H1 (cell line): ENCODE data around the gene STAT3. TPM values are rescaled to one million over a fixed set of nuclear protein-coding genes. Genes with fewer than 3 reads are reported as not detected.

Experiments used
- CTCF ChIA-PET: fragments of 300-600 bp; sonication (Branson Sonifier 250); formaldehyde crosslinking; loops from one replicate; lab custom pipeline; 2021; ENCODE audit not compliant: partially characterized antibody; lab: Charles Lee
- POLR2A ChIA-PET: fragments of 300-600 bp; sonication (Branson Sonifier 250); formaldehyde crosslinking; loops from one replicate; lab custom pipeline; 2021; ENCODE audit warnings: inconsistent platforms; ENCODE audit not compliant: partially characterized antibody; lab: Charles Lee
- DNase-seq, 2 experiments: peaks; one replicate each; pipeline versions ENCODE4 v3.0.0 to v3.0.0-alpha.2; 2010 to 2022; ENCODE audit warnings: low spot score in 2 of 2, low read depth in 1 of 2, mixed read lengths in 1 of 2
- FAIRE-seq: peaks from 2 replicates; lab custom pipeline; 2011; peaks lifted over from hg19 to GRCh38; lab: Jason Lieb, UNC
- H2AFZ ChIP-seq: 2 replicates; pipeline ENCODE4 v1.8.1; 2012; ENCODE audit warnings: low read length, inconsistent platforms
- H2AK5ac ChIP-seq: 2 replicates; pipeline ENCODE4 v1.6.1; 2013; ENCODE audit warnings: low read depth, low read length
- H2BK120ac ChIP-seq: replicated peaks from 2 replicates; pipeline ENCODE3; 2013; ENCODE audit warnings: low read depth, low read length, inconsistent platforms
- H2BK12ac ChIP-seq: 2 replicates; pipeline ENCODE4 v1.6.1; 2013; ENCODE audit warnings: low read depth, low read length
- H2BK15ac ChIP-seq: 2 replicates; pipeline ENCODE4 v1.6.1; 2013; ENCODE audit warnings: low read length
- H2BK20ac ChIP-seq: 2 replicates; pipeline ENCODE4 v1.6.1; 2013; ENCODE audit warnings: low read length
- H2BK5ac ChIP-seq: 2 replicates; pipeline ENCODE4 v1.6.1; 2013; ENCODE audit warnings: low read depth, low read length
- H3K14ac ChIP-seq: 2 replicates; pipeline ENCODE4 v1.6.1; 2013; ENCODE audit warnings: inconsistent platforms; ENCODE audit not compliant: insufficient read length
- H3K18ac ChIP-seq: 2 replicates; pipeline ENCODE4 v1.6.1; 2013; ENCODE audit warnings: low read length; ENCODE audit errors: extremely low read depth
- H3K23ac ChIP-seq: 2 replicates; pipeline ENCODE4 v1.6.1; 2013; ENCODE audit warnings: inconsistent platforms; ENCODE audit not compliant: insufficient read length
- H3K23me2 ChIP-seq: 2 replicates; pipeline ENCODE4 v1.6.1; 2013; ENCODE audit warnings: low read depth, low read length
- H3K27ac ChIP-seq: 2 replicates; pipeline ENCODE4 v1.6.1; 2011; ENCODE audit warnings: low read depth, low read length, inconsistent platforms
- H3K27me3 ChIP-seq, 4 experiments: replicated peaks in 1 of 4; 1 replicate in 1 of 4; 2 replicates in 3 of 4; pipeline versions ENCODE4 v1.6.1 to v1.8.1; 2011 to 2013; ENCODE audit warnings: low read length in 3 of 4, mild to moderate bottlenecking in 3 of 4, inconsistent platforms in 2 of 4, mixed read lengths in 2 of 4, moderate library complexity in 1 of 4; ENCODE audit not compliant: control insufficient read depth in 3 of 4, insufficient read depth in 3 of 4; ENCODE audit errors: extremely low read depth in 1 of 4
- H3K36me3 ChIP-seq, 4 experiments: 2 replicates each; pipeline versions ENCODE4 v1.6.1 to v1.8.1; 2011 to 2013; ENCODE audit warnings: mild to moderate bottlenecking in 4 of 4, low read length in 3 of 4, moderate library complexity in 2 of 4, control low read depth in 1 of 4, inconsistent platforms in 1 of 4; ENCODE audit not compliant: insufficient read depth in 4 of 4, control insufficient read depth in 2 of 4
- H3K4ac ChIP-seq: replicated peaks from 2 replicates; pipeline ENCODE3; 2013; ENCODE audit warnings: low read length, low read depth, mixed read lengths, inconsistent platforms; ENCODE audit not compliant: insufficient read length
- H3K4me1 ChIP-seq, 4 experiments: replicated peaks in 1 of 4; 1 replicate in 1 of 4; 2 replicates in 3 of 4; pipeline versions ENCODE4 v1.6.1 to v1.8.1; 2011 to 2013; ENCODE audit warnings: low read length in 3 of 4, inconsistent platforms in 2 of 4, mixed read lengths in 1 of 4; ENCODE audit not compliant: insufficient read depth in 4 of 4, control insufficient read depth in 3 of 4
- H3K4me2 ChIP-seq, 2 experiments: 2 replicates each; pipeline versions ENCODE4 v1.6.1 to v1.8.1; 2011 to 2013; ENCODE audit warnings: low read depth in 2 of 2, low read length in 2 of 2, control low read depth in 1 of 2, inconsistent platforms in 1 of 2, mild to moderate bottlenecking in 1 of 2; ENCODE audit not compliant: insufficient read depth in 1 of 2
- H3K4me3 ChIP-seq, 4 experiments: fragments of 200-600, 300-600 bp in 1 of 4; sonication (generic), shearing (Covaris generic), sonication (Bioruptor Twin) in 1 of 4; 2 replicates each; pipeline versions ENCODE4 v1.5.1 to v1.8.1; 2011 to 2016; ENCODE audit warnings: low read length in 4 of 4, low read depth in 3 of 4, control low read depth in 2 of 4, inconsistent platforms in 2 of 4, mild to moderate bottlenecking in 2 of 4, mixed read lengths in 1 of 4, moderate library complexity in 1 of 4; ENCODE audit not compliant: insufficient read depth in 2 of 4; ENCODE audit errors: extremely low read depth in 1 of 4
- H3K56ac ChIP-seq: replicated peaks from 2 replicates; pipeline ENCODE3; 2013; ENCODE audit warnings: low read depth, mild to moderate bottlenecking, mixed read lengths, low read length, inconsistent platforms; ENCODE audit not compliant: insufficient read length
- H3K79me1 ChIP-seq: 2 replicates; pipeline ENCODE4 v1.6.1; 2013; ENCODE audit warnings: low read depth, low read length, control low read depth
- H3K79me2 ChIP-seq, 2 experiments: 2 replicates each; pipeline versions ENCODE4 v1.6.1 to v1.8.1; 2012 to 2013; ENCODE audit warnings: low read length in 2 of 2, mild to moderate bottlenecking in 2 of 2, inconsistent platforms in 1 of 2; ENCODE audit not compliant: insufficient read depth in 2 of 2, control insufficient read depth in 1 of 2
- H3K9ac ChIP-seq, 4 experiments: replicated peaks in 1 of 4; 1 replicate in 1 of 4; 2 replicates in 3 of 4; pipeline versions ENCODE4 v1.6.1 to v1.8.1; 2011 to 2013; ENCODE audit warnings: low read depth in 3 of 4, low read length in 3 of 4, control low read depth in 2 of 4, mild to moderate bottlenecking in 2 of 4, moderate library complexity in 2 of 4, inconsistent platforms in 1 of 4; ENCODE audit errors: extremely low read depth in 1 of 4
- H3K9me3 ChIP-seq, 2 experiments: 2 replicates each; pipeline versions ENCODE4 v1.6.1 to v1.8.1; 2012 to 2013; ENCODE audit warnings: mild to moderate bottlenecking in 2 of 2, moderate library complexity in 2 of 2, control low read depth in 1 of 2, inconsistent platforms in 1 of 2, low read depth in 1 of 2, low read length in 1 of 2, mixed read lengths in 1 of 2; ENCODE audit not compliant: insufficient read depth in 2 of 2
- H4K20me1 ChIP-seq, 2 experiments: replicated peaks in 1 of 2; 2 replicates each; pipeline versions ENCODE3 to v1.8.1; 2011 to 2013; ENCODE audit warnings: inconsistent platforms in 2 of 2, low read length in 2 of 2, mild to moderate bottlenecking in 1 of 2; ENCODE audit not compliant: insufficient read depth in 2 of 2, control insufficient read depth in 1 of 2
- H4K5ac ChIP-seq: 2 replicates; pipeline ENCODE4 v1.6.1; 2013; ENCODE audit warnings: low read length, low read depth, mixed read lengths, inconsistent platforms; ENCODE audit not compliant: insufficient read length
- H4K8ac ChIP-seq: 2 replicates; pipeline ENCODE4 v1.8.0; 2013; ENCODE audit warnings: mild to moderate bottlenecking, moderate library complexity, low read length, inconsistent platforms; ENCODE audit not compliant: insufficient read depth; ENCODE audit errors: extremely low read depth
- H4K91ac ChIP-seq: replicated peaks from 2 replicates; pipeline ENCODE3; 2013; ENCODE audit warnings: low read length, mixed read lengths, inconsistent platforms; ENCODE audit not compliant: insufficient read length
- E2F6 ChIP-seq: IDR thresholded peaks from 2 replicates; pipeline ENCODE4 v1.6.1; 2012; ENCODE audit warnings: inconsistent platforms
- EP300 ChIP-seq, 2 experiments: IDR thresholded peaks; 1 replicate in 1 of 2; 2 replicates in 1 of 2; pipeline ENCODE4 v1.6.1; 2011 to 2012; ENCODE audit warnings: low read depth in 2 of 2, low read length in 2 of 2, mild to moderate bottlenecking in 2 of 2, borderline replicate concordance in 1 of 2, inconsistent platforms in 1 of 2, moderate library complexity in 1 of 2
- FOSL1 ChIP-seq: IDR thresholded peaks from 2 replicates; pipeline ENCODE4 v1.6.1; 2011; ENCODE audit warnings: mild to moderate bottlenecking, low read depth, low read length, moderate library complexity; ENCODE audit not compliant: insufficient read depth
- NANOG ChIP-seq: IDR thresholded peaks from 2 replicates; pipeline ENCODE4 v1.6.1; 2011; ENCODE audit warnings: low read length, low read depth, mild to moderate bottlenecking, inconsistent platforms; ENCODE audit not compliant: insufficient read depth, poor library complexity, severe bottlenecking
- RBBP5 ChIP-seq: IDR thresholded peaks from 2 replicates; pipeline ENCODE4 v1.7.1; 2012; ENCODE audit warnings: low read depth, mild to moderate bottlenecking, inconsistent platforms, low read length, moderate library complexity, borderline replicate concordance
- RXRA ChIP-seq: IDR thresholded peaks from 2 replicates; pipeline ENCODE4 v1.6.1; 2011; ENCODE audit warnings: low read depth, mild to moderate bottlenecking, low read length, moderate library complexity; ENCODE audit not compliant: insufficient read depth
- SAP30 ChIP-seq: fragments of 300-600 bp; sonication (generic); IDR thresholded peaks from 2 replicates; pipeline ENCODE4 v1.7.1; 2012; ENCODE audit warnings: low read length, moderate library complexity, mild to moderate bottlenecking, inconsistent platforms; ENCODE audit not compliant: insufficient read depth, insufficient replicate concordance
- TAF1 ChIP-seq: IDR thresholded peaks from 2 replicates; pipeline ENCODE4 v1.6.1; 2011; ENCODE audit warnings: mild to moderate bottlenecking, low read depth, low read length
- TEAD4 ChIP-seq: IDR thresholded peaks from 2 replicates; pipeline ENCODE4 v1.6.1; 2012; ENCODE audit warnings: low read depth, low read length, inconsistent platforms, mixed read lengths
- YY1 ChIP-seq: IDR thresholded peaks from 2 replicates; pipeline ENCODE4 v1.6.1; 2011; ENCODE audit warnings: low read depth, mild to moderate bottlenecking, low read length
- WGBS, 2 experiments: shearing (Covaris generic) in 1 of 2; methylation state at CpG; one replicate each; pipeline versions ENCODE4 v1.1.6 to v1.1.7; 2013 to 2015; ENCODE audit warnings: low lambda C conversion rate in 2 of 2, mixed read lengths in 2 of 2, inconsistent platforms in 1 of 2, low coverage in 1 of 2, missing lambda C conversion rate in 1 of 2; ENCODE audit not compliant: insufficient replicate concordance in 2 of 2, insufficient coverage in 1 of 2, insufficient read length in 1 of 2; ENCODE audit errors: extremely low coverage in 1 of 2, missing lambda C conversion rate in 1 of 2; 5-methylcytosine and 5-hydroxymethylcytosine counted together
- polyA plus RNA-seq, 7 experiments: library from polyadenylated mRNA; depleted of rRNA in 3 of 7; stranded (reverse) in 5 of 7; unstranded in 2 of 7; fragments of >200 nt in 5 of 7; fragments of 200-250 nt in 2 of 7; gene quantifications; 1 replicate in 5 of 7; 2 replicates in 1 of 7; 4 replicates in 1 of 7; pipeline versions ENCODE4 v1.2.1 to v1.2.3, GENCODE V29; 2011 to 2013; ENCODE audit warnings: missing spikeins in 2 of 7, mixed read lengths in 2 of 7
- total RNA-seq: library from RNA; stranded (reverse); fragmentation: NEBNext Ultra II Directional; extraction: Animal tissue kit (Norgen Biotek cat#: 25700); gene quantifications from 2 replicates; pipeline ENCODE4 v1.2.1, GENCODE V29; 2021
- TF ChIP-seq, protein P1 (sequence below): IDR thresholded peaks from 2 replicates; pipeline ENCODE4 v1.6.1; 2012; ENCODE audit warnings: low read length, inconsistent platforms

The STAT3 gene
- total and polyA plus RNA-seq, 2 of the 8 experiments (the other 6 are each of a cell fraction or from before 2014, with no cell fraction given): 38.4 to 94.1 TPM

GRCh38 chr17:42296012-42296411 is 92.2 kb downstream of the STAT3 start:
- H2BK12ac ChIP-seq: no peak overlapping the region
- no peak overlapping the region for H3K18ac ChIP-seq
- H4K91ac ChIP-seq: no peak overlapping the region
- DNase-seq (no peak), FAIRE-seq (no peak)
- no peak overlapping the region; the same call in 1 of the 2 replicates for H4K8ac ChIP-seq
- no peak overlapping the region for H4K5ac ChIP-seq
- no peaks in the 10 kb centered on the region for H3K23me2 ChIP-seq
- ChIA-PET POLR2A (interaction anchor here (1.3 kb wide), 1 partner anchor 59 kb away, joined by 3 read pairs; no protein-coding TSS in a partner anchor), CTCF (interaction anchor here (0.9 to 1.2 kb wide), 2 partner anchors 14 to 18 kb away, joined by 3 read pairs; no protein-coding TSS in a partner anchor)
- no peaks in the 10 kb centered on the region; the same call in 1 of the 2 replicates for H3K79me1 ChIP-seq
- no peaks in the 10 kb centered on the region for H3K4me1 ChIP-seq
- H3K56ac ChIP-seq: no peak overlapping the region
- H3K9me3 ChIP-seq: no peaks in the 10 kb centered on the region
- WGBS, 2 experiments: 94% methylated on average over 3 of the region's 3 CpGs; no CpG with 5 or more reads in 1 of the 2 experiments
- H2AFZ ChIP-seq: no peak overlapping the region
- H3K79me2 ChIP-seq: no peaks in the 10 kb centered on the region
- no peak overlapping the region for H3K14ac ChIP-seq
- H3K4me2 ChIP-seq: no peak overlapping the region
- H3K27ac ChIP-seq: no peak overlapping the region
- no peak overlapping the region for H3K9ac ChIP-seq
- no peaks in the 10 kb centered on the region for H3K36me3 ChIP-seq
- no peak overlapping the region for H3K4ac ChIP-seq
- H4K20me1 ChIP-seq: no peaks in the 10 kb centered on the region
- no peaks in the 10 kb centered on the region for H3K27me3 ChIP-seq
- no peak overlapping the region for H2BK15ac ChIP-seq
- H2BK5ac ChIP-seq: no peak overlapping the region
- H2AK5ac ChIP-seq: no peak overlapping the region
- no peak overlapping the region for H3K4me3 ChIP-seq
- no peak overlapping the region for H2BK120ac ChIP-seq
- no peak overlapping the region for H2BK20ac ChIP-seq
- H3K23ac ChIP-seq: no peak overlapping the region
- no peak for TF ChIP-seq TAF1
- TF ChIP-seq, protein P1, sequence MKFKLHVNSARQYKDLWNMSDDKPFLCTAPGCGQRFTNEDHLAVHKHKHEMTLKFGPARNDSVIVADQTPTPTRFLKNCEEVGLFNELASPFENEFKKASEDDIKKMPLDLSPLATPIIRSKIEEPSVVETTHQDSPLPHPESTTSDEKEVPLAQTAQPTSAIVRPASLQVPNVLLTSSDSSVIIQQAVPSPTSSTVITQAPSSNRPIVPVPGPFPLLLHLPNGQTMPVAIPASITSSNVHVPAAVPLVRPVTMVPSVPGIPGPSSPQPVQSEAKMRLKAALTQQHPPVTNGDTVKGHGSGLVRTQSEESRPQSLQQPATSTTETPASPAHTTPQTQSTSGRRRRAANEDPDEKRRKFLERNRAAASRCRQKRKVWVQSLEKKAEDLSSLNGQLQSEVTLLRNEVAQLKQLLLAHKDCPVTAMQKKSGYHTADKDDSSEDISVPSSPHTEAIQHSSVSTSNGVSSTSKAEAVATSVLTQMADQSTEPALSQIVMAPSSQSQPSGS: no peak
- no peak for TF ChIP-seq TEAD4
- no peak for TF ChIP-seq EP300 (IDR thresholded peaks at IDR 0.05; ENCODE audit: borderline replicate concordance in 1 of 2, low read depth in 2 of 2, low read length in 2 of 2)
- no peak for TF ChIP-seq YY1
- no peak for TF ChIP-seq RBBP5
- no peak for TF ChIP-seq E2F6
- TF ChIP-seq RXRA: no peak
- no peak for TF ChIP-seq NANOG
- no peak for TF ChIP-seq FOSL1
- TF ChIP-seq SAP30: no peak
